Transverse colon (tissue), 3 donors: ENCODE results near the gene SLC25A18.

Experiments used
- EP300 ChIP-seq: sonication (generic); formaldehyde crosslinking; IDR thresholded peaks from one replicate; pipeline ENCODE4 v1.6.1; 2017; ENCODE audit warnings: antibody characterized with exemption, low read depth
- POLR2A ChIP-seq: fragments of 450-650 bp; IDR thresholded peaks from one replicate; pipeline ENCODE4 v1.6.1; 2016; ENCODE audit warnings: antibody characterized with exemption, mild to moderate bottlenecking, moderate library complexity
- TF ChIP-seq, protein P1 (sequence below), 5 experiments: fragments of 200-600 bp in 3 of 5; fragments of 450-650 bp in 2 of 5; sonication (generic) in 3 of 5; IDR thresholded peaks; 1 replicate in 2 of 5; 2 replicates in 3 of 5; pipeline ENCODE4 v1.5.1; 2016 to 2017; ENCODE audit warnings: antibody characterized with exemption in 5 of 5, inconsistent platforms in 3 of 5, mild to moderate bottlenecking in 2 of 5, moderate library complexity in 1 of 5

- TF ChIP-seq, protein P1, sequence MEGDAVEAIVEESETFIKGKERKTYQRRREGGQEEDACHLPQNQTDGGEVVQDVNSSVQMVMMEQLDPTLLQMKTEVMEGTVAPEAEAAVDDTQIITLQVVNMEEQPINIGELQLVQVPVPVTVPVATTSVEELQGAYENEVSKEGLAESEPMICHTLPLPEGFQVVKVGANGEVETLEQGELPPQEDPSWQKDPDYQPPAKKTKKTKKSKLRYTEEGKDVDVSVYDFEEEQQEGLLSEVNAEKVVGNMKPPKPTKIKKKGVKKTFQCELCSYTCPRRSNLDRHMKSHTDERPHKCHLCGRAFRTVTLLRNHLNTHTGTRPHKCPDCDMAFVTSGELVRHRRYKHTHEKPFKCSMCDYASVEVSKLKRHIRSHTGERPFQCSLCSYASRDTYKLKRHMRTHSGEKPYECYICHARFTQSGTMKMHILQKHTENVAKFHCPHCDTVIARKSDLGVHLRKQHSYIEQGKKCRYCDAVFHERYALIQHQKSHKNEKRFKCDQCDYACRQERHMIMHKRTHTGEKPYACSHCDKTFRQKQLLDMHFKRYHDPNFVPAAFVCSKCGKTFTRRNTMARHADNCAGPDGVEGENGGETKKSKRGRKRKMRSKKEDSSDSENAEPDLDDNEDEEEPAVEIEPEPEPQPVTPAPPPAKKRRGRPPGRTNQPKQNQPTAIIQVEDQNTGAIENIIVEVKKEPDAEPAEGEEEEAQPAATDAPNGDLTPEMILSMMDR (IDR thresholded peaks at IDR 0.05), result no peak
- no peak for TF ChIP-seq POLR2A
- no peak for TF ChIP-seq EP300
Observed at GRCh38 chr22:17596226-17596625, 32.9 kb downstream of the SLC25A18 start.
